ENCODE results near the gene CCDC169. TPM values are rescaled to one million over a fixed set of nuclear protein-coding genes. Genes with fewer than 3 reads are reported as not detected.

The CCDC169 gene
- total and polyA plus RNA-seq, 2 of the 4 experiments (the other 2 are of a cell fraction): 0.54 to 0.62 TPM

GRCh38 chr13:36192166-36192565, 105.4 kb downstream of the CCDC169 start:
- no peak overlapping the region for H3K14ac ChIP-seq (replicated peaks; ENCODE audit: low read depth, low read length)
- H3K4me2 ChIP-seq (ENCODE audit: low read depth, low read length): no peak overlapping the region
- intact Hi-C loops (cut with micrococcal nuclease): no loop called here
- H3K4ac ChIP-seq (ENCODE audit: low read depth, low read length): no peak overlapping the region
- no peak overlapping the region for H3K56ac ChIP-seq (ENCODE audit: extremely low read depth, insufficient read depth, low read length)
- H4K20me1 ChIP-seq (ENCODE audit: insufficient read depth, low read length): no peaks in the 10 kb centered on the region
- TF ChIP-seq CEBPB (IDR thresholded peaks at IDR 0.05; ENCODE audit: low read depth, low read length): no peak
- TF ChIP-seq MAZ (IDR thresholded peaks at IDR 0.05; ENCODE audit: borderline replicate concordance, low read depth, low read length): no peak
- TF ChIP-seq RAD21 (IDR thresholded peaks at IDR 0.05; ENCODE audit: low read length): no peak
- no peak for TF ChIP-seq BHLHE40 (IDR thresholded peaks at IDR 0.05; ENCODE audit: low read depth, low read length)
- no peak for TF ChIP-seq MXI1 (IDR thresholded peaks at IDR 0.05; ENCODE audit: borderline replicate concordance, low read depth, low read length)
- no peak for TF ChIP-seq NFE2L2 (IDR thresholded peaks at IDR 0.05; ENCODE audit: low read depth, low read length)
- no peak for TF ChIP-seq CHD1 (IDR thresholded peaks at IDR 0.05; ENCODE audit: low read depth, low read length)
- TF ChIP-seq POLR2A (IDR thresholded peaks at IDR 0.05; ENCODE audit: low read depth, low read length): no peak
- no peak for TF ChIP-seq FOS (IDR thresholded peaks at IDR 0.05; ENCODE audit: low read depth, low read length)
- no peak for TF ChIP-seq SMC3 (IDR thresholded peaks at IDR 0.05; ENCODE audit: low read depth, low read length)
- TF ChIP-seq RFX5 (IDR thresholded peaks at IDR 0.05; ENCODE audit: low read depth, low read length): no peak
- no peak for TF ChIP-seq CTCF (conservative IDR thresholded peaks at IDR 0.05; ENCODE audit: low read depth, low read length)
- TF ChIP-seq, protein P1, sequence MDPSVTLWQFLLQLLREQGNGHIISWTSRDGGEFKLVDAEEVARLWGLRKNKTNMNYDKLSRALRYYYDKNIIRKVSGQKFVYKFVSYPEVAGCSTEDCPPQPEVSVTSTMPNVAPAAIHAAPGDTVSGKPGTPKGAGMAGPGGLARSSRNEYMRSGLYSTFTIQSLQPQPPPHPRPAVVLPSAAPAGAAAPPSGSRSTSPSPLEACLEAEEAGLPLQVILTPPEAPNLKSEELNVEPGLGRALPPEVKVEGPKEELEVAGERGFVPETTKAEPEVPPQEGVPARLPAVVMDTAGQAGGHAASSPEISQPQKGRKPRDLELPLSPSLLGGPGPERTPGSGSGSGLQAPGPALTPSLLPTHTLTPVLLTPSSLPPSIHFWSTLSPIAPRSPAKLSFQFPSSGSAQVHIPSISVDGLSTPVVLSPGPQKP (IDR thresholded peaks at IDR 0.05; ENCODE audit: borderline replicate concordance, low read depth, low read length): no peak
- no peak for TF ChIP-seq RCOR1 (IDR thresholded peaks at IDR 0.05; ENCODE audit: insufficient replicate concordance, low read length)
- TF ChIP-seq MAFK (IDR thresholded peaks at IDR 0.05; ENCODE audit: low read depth, low read length): no peak
- no peak for TF ChIP-seq USF2 (IDR thresholded peaks at IDR 0.05; ENCODE audit: low read depth, low read length)
- BruUV-seq (replicated peaks): no TSS peak
- H3K36me3 ChIP-seq (ENCODE audit: control insufficient read depth, insufficient read depth, low read length): no peaks in the 10 kb centered on the region
- H2BK5ac ChIP-seq (ENCODE audit: low read depth, low read length, poor library complexity, severe bottlenecking): no peak overlapping the region
- DNase-seq: no peak
- H3K79me1 ChIP-seq (ENCODE audit: low read depth in 1 of 2, low read length in 2 of 2): no peaks in the 10 kb centered on the region
- no peaks in the 10 kb centered on the region for H3K9me3 ChIP-seq (ENCODE audit: control insufficient read depth, insufficient read depth, low read length)
- H2BK120ac ChIP-seq (ENCODE audit: low read depth, low read length): no peak overlapping the region
- no peak overlapping the region for H3K27ac ChIP-seq (ENCODE audit: insufficient read depth, low read length)
- in situ Hi-C loops (cut with MboI; ENCODE audit: low sequenced_read_pairs): no loop called here
- H2AK9ac ChIP-seq (replicated peaks; ENCODE audit: low read depth, low read length, poor library complexity): no peak overlapping the region
- H3K23ac ChIP-seq (ENCODE audit: low read depth, low read length): no peak overlapping the region
- no peak overlapping the region for H3K18ac ChIP-seq (ENCODE audit: low read depth, low read length)
- H2AFZ ChIP-seq (replicated peaks; ENCODE audit: low read length, poor library complexity): no peak overlapping the region
- no peak for ATAC-seq (ENCODE audit: low read depth)
- H3K9me1 ChIP-seq (ENCODE audit: insufficient read depth, low read length): no peaks in the 10 kb centered on the region
- POLR2A ChIA-PET (ENCODE audit: unreplicated experiment): no interaction called here
- no peak overlapping the region for H2BK20ac ChIP-seq (ENCODE audit: low read depth, low read length)
- 0 out of 2 replicates have a peak, but pooled peaks cover 3% of the 10 kb centered on the region for H3K27me3 ChIP-seq (ENCODE audit: control insufficient read depth, insufficient read depth, low read length)
- H4K8ac ChIP-seq (ENCODE audit: low read depth in 2 of 2, low read length in 2 of 2): no peak overlapping the region
- H2AK5ac ChIP-seq (ENCODE audit: low read depth, low read length): no peak overlapping the region
- dilution Hi-C loops (cut with HindIII; ENCODE audit: low sequenced_read_pairs, unreplicated experiment): no loop called here
- no peak overlapping the region for H4K5ac ChIP-seq (ENCODE audit: low read depth, low read length)
- CTCF ChIA-PET: no interaction called here
- no peak overlapping the region for H3K4me3 ChIP-seq (ENCODE audit: insufficient read depth, low read depth, low read length)
- H3K4me1 ChIP-seq (ENCODE audit: control insufficient read depth, insufficient read depth, low read length): no peaks in the 10 kb centered on the region
- H4K91ac ChIP-seq (ENCODE audit: insufficient read depth, low read depth, low read length): no peak overlapping the region
- H2BK15ac ChIP-seq (ENCODE audit: low read depth, low read length): no peak overlapping the region
- WGBS, 2 experiments (ENCODE audit: extremely low coverage in 2 of 2, insufficient read length in 1 of 2): 14% methylated on average over 3 of the region's 6 CpGs; no CpG with 5 or more reads in 1 of the 2 experiments
- no peak overlapping the region for H3K9ac ChIP-seq (ENCODE audit: low read depth, low read length)

Data from IMR-90 (cell line).